Dermis microvascular lymphatic vessel endothelial cell (primary cell): ENCODE measurements around the gene OFD1. TPM values are rescaled to one million over a fixed set of nuclear protein-coding genes. Genes with fewer than 3 reads are reported as not detected.

Source experiments
- DNase-seq, 2 donors: peaks; one replicate each; pipeline versions ENCODE4 v3.0.0 to v3.0.0-alpha.2; 2010; ENCODE audit warnings: low read depth in 2 of 2
- total RNA-seq: library from RNA; depleted of rRNA; stranded (reverse); fragments of >200 nt; gene quantifications from 2 replicates; pipeline ENCODE4 v1.2.1, GENCODE V29; 2014

The OFD1 gene
- total RNA-seq, 1 donor from 2014 or later = 5.4 TPM

- DNase-seq = no peak
Observed at GRCh38 chrX:13752141-13752540, 17.6 kb downstream of the OFD1 start.

- DNase-seq = no peak
Observed at GRCh38 chrX:13752646-13753045, 18.1 kb downstream of the OFD1 start.

GRCh38 chrX:13754765-13755164, 20.2 kb downstream of the OFD1 start:
- no peak for DNase-seq

GRCh38 chrX:13755254-13755653, 20.7 kb downstream of the OFD1 start:
- DNase-seq = no peak

GRCh38 chrX:13756381-13756780, 21.8 kb downstream of the OFD1 start:
- DNase-seq = no peak

GRCh38 chrX:13759152-13759718, 24.7 kb downstream of the OFD1 start:
- no peak for DNase-seq

- no peak for DNase-seq
Observed at GRCh38 chrX:13760426-13760825, 25.9 kb downstream of the OFD1 start.

- peak in 1 of 2 donors; percentile 0 for DNase-seq
Observed at GRCh38 chrX:13761606-13762414, 27.3 kb downstream of the OFD1 start.

- no peak for DNase-seq
Observed at GRCh38 chrX:13763489-13763888, 28.9 kb downstream of the OFD1 start.

- no peak for DNase-seq
Observed at GRCh38 chrX:13764281-13764680, 29.7 kb downstream of the OFD1 start.

- DNase-seq = peak in 1 of 2 donors; percentile 14
Observed at GRCh38 chrX:13764765-13765164, 30.2 kb downstream of the OFD1 start.

- DNase-seq = no peak
Observed at GRCh38 chrX:13768939-13769338, 34.4 kb downstream of the OFD1 start.

- no peak for DNase-seq
Observed at GRCh38 chrX:13770013-13770535, 35.5 kb downstream of the OFD1 start.

GRCh38 chrX:13774696-13775095, 40.1 kb downstream of the OFD1 start:
- DNase-seq = no peak

GRCh38 chrX:13775837-13776236, 41.3 kb downstream of the OFD1 start:
- no peak for DNase-seq

GRCh38 chrX:13776387-13776786, 41.8 kb downstream of the OFD1 start:
- DNase-seq = no peak

GRCh38 chrX:13778916-13779315, 44.4 kb downstream of the OFD1 start:
- DNase-seq = peak in 1 of 2 donors; percentile 65

GRCh38 chrX:13780868-13781427, 46.4 kb downstream of the OFD1 start:
- DNase-seq = no peak

GRCh38 chrX:13786048-13786447, 51.5 kb downstream of the OFD1 start:
- no peak for DNase-seq

- no peak for DNase-seq
Observed at GRCh38 chrX:13790206-13791131, 55.9 kb downstream of the OFD1 start.

GRCh38 chrX:13791145-13791544, 56.6 kb downstream of the OFD1 start:
- DNase-seq = no peak

- DNase-seq = no peak
Observed at GRCh38 chrX:13791559-13791958, 57.0 kb downstream of the OFD1 start.
